Heart left ventricle (tissue), 16 donors: ENCODE measurements around the gene MT1M. TPM values are rescaled to one million over a fixed set of nuclear protein-coding genes. Genes with fewer than 3 reads are reported as not detected.

Source experiments
- ATAC-seq, 4 donors: fragments of 200-7000 bp; cut with Tn5 transposase; one replicate each; pipeline ENCODE4 v1.9.1; 2020 to 2022; ENCODE audit warnings: moderate library complexity in 4 of 4, mild to moderate bottlenecking in 3 of 4, moderate number of reproducible peaks in 1 of 4
- DNase-seq, 5 donors: peaks; one replicate each; pipeline ENCODE4 v3.0.0-alpha.2; 2020
- H3K27ac ChIP-seq, 12 donors: fragments of 200-600 bp; sonication (generic) in 4 of 12; one replicate each; pipeline versions ENCODE4 v1.5.0 to v1.8.0; 2016 to 2022; ENCODE audit warnings: mild to moderate bottlenecking in 2 of 12
- H3K27me3 ChIP-seq, 9 donors: fragments of 200-600 bp; sonication (generic) in 2 of 9; one replicate each; pipeline versions ENCODE4 v1.5.1 to v1.8.0; 2016 to 2022; ENCODE audit warnings: mild to moderate bottlenecking in 3 of 9
- H3K36me3 ChIP-seq, 9 donors: fragments of 200-600 bp; sonication (generic) in 2 of 9; one replicate each; pipeline versions ENCODE4 v1.5.0 to v1.8.0; 2018 to 2022; ENCODE audit warnings: mild to moderate bottlenecking in 2 of 9
- H3K4me1 ChIP-seq, 12 donors: fragments of 200-600 bp; sonication (generic) in 4 of 12; one replicate each; pipeline versions ENCODE4 v1.5.0 to v1.8.0; 2016 to 2022; ENCODE audit warnings: mild to moderate bottlenecking in 3 of 12
- H3K4me3 ChIP-seq, 12 donors: fragments of 200-600 bp; sonication (generic) in 4 of 12; one replicate each; pipeline versions ENCODE4 v1.5.0 to v1.8.0; 2017 to 2022; ENCODE audit warnings: mild to moderate bottlenecking in 9 of 12, moderate library complexity in 4 of 12
- H3K9me3 ChIP-seq, 12 donors: fragments of 200-600 bp; sonication (generic) in 4 of 12; one replicate each; pipeline versions ENCODE4 v1.5.0 to v1.8.0; 2016 to 2022; ENCODE audit warnings: mild to moderate bottlenecking in 1 of 12
- CTCF ChIP-seq, 12 donors: fragments of 200-600 bp; sonication (generic) in 4 of 12; IDR thresholded peaks; one replicate each; pipeline versions ENCODE4 v1.5.0 to v1.8.0; 2018 to 2022; ENCODE audit warnings: antibody characterized with exemption in 12 of 12, mild to moderate bottlenecking in 5 of 12
- POLR2A ChIP-seq, 2 donors: fragments of 450-650 bp; IDR thresholded peaks; one replicate each; pipeline ENCODE4 v1.6.1; 2017; ENCODE audit warnings: antibody characterized with exemption in 2 of 2, mild to moderate bottlenecking in 2 of 2, moderate library complexity in 2 of 2
- WGBS, 4 donors: extraction: QIAGEN DNeasy Blood & Tissue Kit in 2 of 4; methylation state at CpG; one replicate each; pipeline versions ENCODE4 v1.1.5 to v1.1.7; 2013 to 2018; 5-methylcytosine and 5-hydroxymethylcytosine counted together
- intact Hi-C, 10 donors: fragments of 100-400 bp; cut with DNase I; formaldehyde crosslinking; loops; one replicate each; pipeline versions ENCODE4 v1.11.1 to v1.14.2; 2022
- polyA plus RNA-seq, 2 donors: library from polyadenylated mRNA; stranded (reverse); fragments of 200-250 nt; gene quantifications; one replicate each; pipeline ENCODE4 v1.2.3, GENCODE V29; 2013
- total RNA-seq, 9 donors: library from RNA; depleted of rRNA in 2 of 9; stranded (reverse); fragments of >200 nt in 2 of 9; fragmentation: NEBNext Ultra II Directional in 3 of 9; extraction: Animal tissue kit (Norgen Biotek cat#: 25700) in 3 of 9; gene quantifications; one replicate each; pipeline versions ENCODE4 v1.1.0 to v1.2.4, GENCODE V29; 2016 to 2023
- donor health status: ischemic (EF 13 %, LVEDD 7.1; RV severe dilation, severe dysfunction).
- donor health status: healthy with polysubstance abuse.
- donor health status: DM: no; HTN: yes; CAD: no.
- donor health status: DM: no; HTN: no; CAD: no.
- donor health status: ischemic (EF 25% LVEDD 6.9; RV normal size, moderate dysfunction).
- donor health status: ischemic (EF 25% LVEDD 5.7; RV mildly dilated, moderate dysfunction).
- donor health status: healthy.
- donor health status: DM: yes; HTN: yes; CAD: no.
- donor health status: ischemic (EF 35%, LVEDD 5.7; RV mildly dilated, moderate dysfunction).
- donor health status: nonischemic (EF 11% LVEDD 7.7; RV severe dilation, severe dysfunction).
- donor health status: DM: yes; HTN: yes; CAD: no.
- donor health status: PGD.
- donor health status: ischemic (EF 29% LVEDD 5.4; RV normal size, mild dysfunction).
- donor health status: nonischemic (EF 23%, LVEDD 6.1; RV moderate dilation, normal function).

Gene MT1M
- total and polyA plus RNA-seq, 11 donors = 0.61 to 16.2 (median 7.4) TPM

- DNase-seq (no peak), ATAC-seq (no peak)
- Histone ChIP-seq H3K9me3 (no peaks in the 10 kb centered on the region), H3K27ac (peak overlapping the region in 2 of 12 donors; percentile 17 to 60), H3K4me1 (peaks cover 4 to 37% (median 19%) of the 10 kb centered on the region in 12 donors), H3K4me3 (peak overlapping the region in 1 of 12 donors; percentile 64), H3K27me3 (peaks cover 0 to 86% (median 36%) of the 10 kb centered on the region in 9 donors), H3K36me3 (no peaks in the 10 kb centered on the region)
- TF ChIP-seq CTCF (IDR thresholded peaks at IDR 0.05) (no peak), POLR2A (IDR thresholded peaks at IDR 0.05) (no peak)
- 38 to 68% (median 65%) methylated on average over 1 of the region's 1 CpG for WGBS, 4 donors
- intact Hi-C loops = loop anchor here in 2 of 10 donors (2.0 to 5.0 kb wide), 2 partner anchors 30 to 43 kb away; partner anchors contain the start of genes MT1X (in 1 of the 2) and MT2A (in 1 of the 2)
These were observed 6.6 kb downstream of the MT1M start for GRCh38 chr16:56639045-56639444.

GRCh38 chr16:56640076-56640475 is 7.6 kb downstream of the MT1M start:
- no peak for TF ChIP-seq POLR2A (IDR thresholded peaks at IDR 0.05)
- no peak for TF ChIP-seq CTCF (IDR thresholded peaks at IDR 0.05)
- peaks cover 0 to 86% (median 35%) of the 10 kb centered on the region in 9 donors for H3K27me3 ChIP-seq

GRCh38 chr16:56641166-56641565 is 8.7 kb downstream of the MT1M start:
- TF ChIP-seq CTCF (IDR thresholded peaks at IDR 0.05) (no peak), POLR2A (IDR thresholded peaks at IDR 0.05) (no peak)
- H3K4me1 ChIP-seq = peaks cover 0 to 28% (median 18%) of the 10 kb centered on the region in 12 donors
- H3K27ac ChIP-seq = no peak overlapping the region
- intact Hi-C loops = loop anchor here in 3 of 10 donors (5.0 kb wide), 1 partner anchor 34 kb away; the partner anchor contains the start of gene MT2A (in 3 of the 3)
- whole genome bisulfite sequencing, 4 donors = 92 to 100% (median 98%) methylated on average over 2 of the region's 2 CpGs
- no peaks in the 10 kb centered on the region for H3K9me3 ChIP-seq
- no peak overlapping the region for H3K4me3 ChIP-seq
- DNase-seq (no peak), ATAC-seq (no peak)
- H3K36me3 ChIP-seq = no peaks in the 10 kb centered on the region
- peaks cover 0 to 84% (median 30%) of the 10 kb centered on the region in 9 donors for H3K27me3 ChIP-seq

More at GRCh38 chr16:56640076-56640475, 7.6 kb downstream of the MT1M start:
- peaks cover 4 to 33% (median 18%) of the 10 kb centered on the region in 12 donors for H3K4me1 ChIP-seq
- 80 to 93% (median 87%) methylated on average over 1 of the region's 1 CpG for WGBS, 4 donors
- DNase-seq (no peak), ATAC-seq (no peak)
- H3K9me3 ChIP-seq = no peaks in the 10 kb centered on the region
- H3K36me3 ChIP-seq = no peaks in the 10 kb centered on the region
- intact Hi-C loops = loop anchor here in 3 of 10 donors (5.0 kb wide), 1 partner anchor 33 kb away; the partner anchor contains the start of gene MT2A (in 3 of the 3)
- H3K27ac ChIP-seq = no peak overlapping the region
- H3K4me3 ChIP-seq = no peak overlapping the region

GRCh38 chr16:56643080-56643778 is 10.8 kb downstream of the MT1M start:
- H3K4me3 ChIP-seq = peak overlapping the region in 10 of 12 donors; percentile 24 to 55 (median 43)
- peak overlapping the region in 4 of 12 donors; percentile 9 to 41 (median 36) for H3K27ac ChIP-seq
- intact Hi-C loops = loop anchor here in 4 of 10 donors (2.0 to 5.0 kb wide), 2 partner anchors 26 to 36 kb away; partner anchors contain the start of genes MT2A (in 3 of the 4), MT1G (in 1 of the 4) and MT1H (in 1 of the 4)
- DNase-seq (peak; percentile 59 to 85 (median 79)), ATAC-seq (peak; percentile 91 to 94 (median 92))
- H3K9me3 ChIP-seq = no peaks in the 10 kb centered on the region
- peaks cover 0 to 86% (median 31%) of the 10 kb centered on the region in 9 donors for H3K27me3 ChIP-seq
- TF ChIP-seq CTCF (IDR thresholded peaks at IDR 0.05) = peak; percentile 15 to 58 (median 42)
- no peak for TF ChIP-seq POLR2A (IDR thresholded peaks at IDR 0.05)
- WGBS, 4 donors = 7 to 16% (median 11%) methylated on average over 15 to 42 of the region's 42 CpGs
- peaks cover 0 to 26% (median 16%) of the 10 kb centered on the region in 12 donors for H3K4me1 ChIP-seq
- H3K36me3 ChIP-seq = no peaks in the 10 kb centered on the region
